Kidney (tissue), 14 donors: ENCODE measurements around the gene ADAMTS17. TPM values are rescaled to one million over a fixed set of nuclear protein-coding genes. Genes with fewer than 3 reads are reported as not detected.

Source experiments
- DNase-seq, 5 donors: peaks; one replicate each; pipeline ENCODE4 v3.0.0-alpha.2; 2013 to 2020
- FAIRE-seq: peaks from 2 replicates; lab custom pipeline; 2012; peaks lifted over from hg19 to GRCh38; lab: Jason Lieb, UNC
- H3K27ac ChIP-seq, 2 donors: one replicate each; pipeline ENCODE4 v1.7.0; 2013; ENCODE audit warnings: low read depth in 2 of 2, low read length in 2 of 2, inconsistent platforms in 1 of 2
- H3K27me3 ChIP-seq: one replicate; pipeline ENCODE4 v1.7.1; 2013; ENCODE audit warnings: low read length, inconsistent platforms; ENCODE audit not compliant: control insufficient read depth, insufficient read depth
- H3K36me3 ChIP-seq, 3 donors: one replicate each; pipeline versions ENCODE4 v1.7.0 to v1.7.1; 2013; ENCODE audit warnings: low read length in 3 of 3, control low read depth in 1 of 3, inconsistent platforms in 1 of 3; ENCODE audit not compliant: insufficient read depth in 3 of 3, control insufficient read depth in 2 of 3
- H3K4me1 ChIP-seq, 3 donors: one replicate each; pipeline versions ENCODE4 v1.7.0 to v1.7.1; 2013; ENCODE audit warnings: low read length in 3 of 3, inconsistent platforms in 1 of 3, low read depth in 1 of 3; ENCODE audit not compliant: control insufficient read depth in 2 of 3, insufficient read depth in 2 of 3
- H3K4me3 ChIP-seq, 3 donors: one replicate each; pipeline versions ENCODE4 v1.7.0 to v1.8.1; 2013; ENCODE audit warnings: low read length in 3 of 3, control low read depth in 1 of 3, inconsistent platforms in 1 of 3
- H3K9ac ChIP-seq, 3 donors: one replicate each; pipeline versions ENCODE4 v1.7.0 to v1.7.1; 2013; ENCODE audit warnings: low read length in 3 of 3, control low read depth in 1 of 3, inconsistent platforms in 1 of 3
- H3K9me3 ChIP-seq, 3 donors: one replicate each; pipeline versions ENCODE4 v1.7.0 to v1.7.1; 2013; ENCODE audit warnings: low read length in 3 of 3, control low read depth in 1 of 3, inconsistent platforms in 1 of 3; ENCODE audit not compliant: control insufficient read depth in 2 of 3, insufficient read depth in 1 of 3
- intact Hi-C: fragments of 100-400 bp; cut with DNase I; formaldehyde crosslinking; loops from one replicate; pipeline ENCODE4 v1.11.1; 2022
- polyA plus RNA-seq: library from polyadenylated mRNA; stranded (reverse); fragments of 350-450 nt; fragmentation: Illumina TruSeq; extraction: RNeasy Lipid Tissue Mini Kit (QIAGEN cat#74804); gene quantifications from one replicate; pipeline ENCODE4 v1.2.3, GENCODE V29; 2014; ENCODE audit warnings: low read depth, low replicate concordance; ENCODE audit not compliant: insufficient read depth
- total RNA-seq: library from RNA; stranded (reverse); fragmentation: NEBNext Ultra II Directional; extraction: Animal tissue kit (Norgen Biotek cat#: 25700); gene quantifications from one replicate; pipeline ENCODE4 v1.2.1, GENCODE V29; 2021
- TF ChIP-seq, protein P1 (sequence below): IDR thresholded peaks from 3 replicates; pipeline ENCODE4 v1.5.1; 2012; ENCODE audit warnings: mild to moderate bottlenecking, moderate library complexity, borderline replicate concordance; ENCODE audit not compliant: insufficient read depth; ENCODE audit errors: extremely low read depth
- donor health status: control.
- donor health status: control.
- donor health status: control.
- donor health status: control.
- donor health status: control.
- donor health status: DM: yes; HTN: yes; CAD: no.
- donor health status: Normal renal cell carcinoma (clear cell type).

The ADAMTS17 gene
- total and polyA plus RNA-seq, 2 donors from 2014 or later: 1.7 to 2.2 TPM

DNA sequence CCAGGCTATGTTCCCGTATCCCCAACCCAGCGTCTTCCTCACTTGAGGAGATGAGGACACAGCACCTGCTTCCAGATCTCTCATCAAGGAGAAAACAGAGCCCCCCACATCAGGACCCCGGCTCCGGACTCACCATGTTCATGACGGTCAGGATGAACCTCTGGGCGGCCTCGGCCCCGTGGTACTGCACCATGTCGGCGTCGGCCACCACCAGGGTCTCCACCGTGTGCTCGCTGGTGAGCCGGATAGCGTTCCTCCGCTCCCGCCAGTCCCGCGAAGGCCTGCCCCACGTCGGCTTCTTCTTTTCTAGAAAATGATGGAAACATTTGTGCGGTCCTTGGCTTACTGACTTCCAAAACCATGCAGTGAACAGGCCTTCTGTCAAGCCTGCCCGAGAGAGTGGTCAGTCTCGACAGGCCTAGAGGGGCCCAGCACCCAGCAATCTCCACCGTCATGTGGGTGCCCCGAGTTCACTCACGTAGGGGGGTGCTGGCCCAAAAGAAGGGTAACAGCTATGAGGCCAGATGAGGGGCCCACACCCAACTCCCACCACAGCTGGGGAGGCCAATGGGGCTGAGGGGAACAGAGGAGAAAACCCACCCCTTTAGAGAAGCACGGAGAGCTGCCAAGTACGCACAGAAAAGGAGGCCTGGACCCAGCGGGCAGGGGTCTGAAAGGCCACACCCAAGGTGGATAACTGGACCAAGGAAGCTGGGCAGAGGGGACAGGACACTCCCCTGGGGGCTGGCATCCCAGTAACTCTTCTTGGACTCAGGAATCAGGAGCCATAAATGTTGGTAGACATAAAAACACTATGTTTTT lies 60.5 kb downstream of the ADAMTS17 start:
- no peaks in the 10 kb centered on the region for H3K27me3 ChIP-seq
- FAIRE-seq (no peak), DNase-seq (no peak)
- H3K9me3 ChIP-seq: no peaks in the 10 kb centered on the region
- TF ChIP-seq, protein P1, sequence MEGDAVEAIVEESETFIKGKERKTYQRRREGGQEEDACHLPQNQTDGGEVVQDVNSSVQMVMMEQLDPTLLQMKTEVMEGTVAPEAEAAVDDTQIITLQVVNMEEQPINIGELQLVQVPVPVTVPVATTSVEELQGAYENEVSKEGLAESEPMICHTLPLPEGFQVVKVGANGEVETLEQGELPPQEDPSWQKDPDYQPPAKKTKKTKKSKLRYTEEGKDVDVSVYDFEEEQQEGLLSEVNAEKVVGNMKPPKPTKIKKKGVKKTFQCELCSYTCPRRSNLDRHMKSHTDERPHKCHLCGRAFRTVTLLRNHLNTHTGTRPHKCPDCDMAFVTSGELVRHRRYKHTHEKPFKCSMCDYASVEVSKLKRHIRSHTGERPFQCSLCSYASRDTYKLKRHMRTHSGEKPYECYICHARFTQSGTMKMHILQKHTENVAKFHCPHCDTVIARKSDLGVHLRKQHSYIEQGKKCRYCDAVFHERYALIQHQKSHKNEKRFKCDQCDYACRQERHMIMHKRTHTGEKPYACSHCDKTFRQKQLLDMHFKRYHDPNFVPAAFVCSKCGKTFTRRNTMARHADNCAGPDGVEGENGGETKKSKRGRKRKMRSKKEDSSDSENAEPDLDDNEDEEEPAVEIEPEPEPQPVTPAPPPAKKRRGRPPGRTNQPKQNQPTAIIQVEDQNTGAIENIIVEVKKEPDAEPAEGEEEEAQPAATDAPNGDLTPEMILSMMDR: no peak
- H3K36me3 ChIP-seq: no peaks in the 10 kb centered on the region
- no peak overlapping the region for H3K27ac ChIP-seq
- peaks cover 0 to 5% (median 0%) of the 10 kb centered on the region in 3 donors for H3K4me1 ChIP-seq
- no peak overlapping the region for H3K4me3 ChIP-seq
- no peak overlapping the region for H3K9ac ChIP-seq
- intact Hi-C loops: no loop called here

DNA sequence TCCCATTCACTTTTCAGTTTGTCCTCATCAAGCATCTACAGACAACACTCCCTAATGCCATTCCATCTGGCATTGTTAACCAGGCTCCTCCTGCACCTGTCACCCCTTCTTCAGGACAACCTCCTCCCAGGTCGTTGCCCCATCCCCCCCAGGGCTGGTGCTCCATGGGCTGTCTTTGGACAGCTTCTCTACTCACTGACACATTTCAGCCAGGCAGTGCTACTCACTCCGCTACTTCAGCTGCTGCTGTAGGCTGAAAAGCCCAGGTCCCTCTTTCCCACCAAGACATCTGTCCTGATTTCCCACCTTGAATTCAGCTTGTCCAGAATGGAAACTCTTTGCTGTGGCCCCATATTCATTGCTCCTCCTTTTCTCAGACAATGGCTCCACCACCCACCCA lies 61.9 kb downstream of the ADAMTS17 start:
- Histone ChIP-seq H3K4me1 (peaks cover 0 to 5% (median 0%) of the 10 kb centered on the region in 3 donors), H3K27me3 (no peaks in the 10 kb centered on the region), H3K9ac (no peak overlapping the region), H3K36me3 (no peaks in the 10 kb centered on the region), H3K27ac (no peak overlapping the region), H3K4me3 (no peak overlapping the region), H3K9me3 (no peaks in the 10 kb centered on the region)
- FAIRE-seq (no peak), DNase-seq (no peak)
- TF ChIP-seq, protein P1: no peak
- intact Hi-C loops: no loop called here

DNA sequence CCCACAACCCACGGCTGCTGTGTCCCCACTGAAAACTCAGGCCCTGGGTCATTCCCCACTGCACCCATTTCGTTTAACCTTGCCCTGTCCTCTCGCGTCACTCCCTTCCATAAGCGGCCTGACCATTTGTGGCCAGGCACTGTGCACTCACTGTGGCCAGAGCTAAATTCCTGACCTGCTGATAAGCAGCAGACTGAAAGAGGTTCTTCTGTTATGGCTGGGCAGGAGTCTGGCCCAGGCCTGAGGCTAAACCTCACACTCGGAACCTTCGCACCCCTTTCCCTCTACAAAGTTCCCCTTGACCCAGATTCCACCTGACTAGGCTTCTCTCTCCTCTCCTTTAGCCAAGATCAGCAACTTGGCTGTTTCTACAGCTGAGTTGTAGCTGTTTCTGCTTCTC lies 62.3 kb downstream of the ADAMTS17 start:
- intact Hi-C loops: no loop called here
- Histone ChIP-seq H3K27ac (no peak overlapping the region), H3K36me3 (no peaks in the 10 kb centered on the region), H3K9me3 (no peaks in the 10 kb centered on the region), H3K27me3 (no peaks in the 10 kb centered on the region), H3K9ac (no peak overlapping the region), H3K4me1 (peaks cover 0 to 2% (median 0%) of the 10 kb centered on the region in 3 donors), H3K4me3 (no peak overlapping the region)
- DNase-seq: no peak
- FAIRE-seq: no peak
- TF ChIP-seq, protein P1: no peak
